Heart right ventricle (tissue), 16 donors: ENCODE measurements around the gene ACOT6. TPM values are rescaled to one million over a fixed set of nuclear protein-coding genes. Genes with fewer than 3 reads are reported as not detected.

Experiments used
- ATAC-seq, 8 donors: fragments of 200-7000 bp; cut with Tn5 transposase; one replicate each; pipeline ENCODE4 v1.9.1; 2020; ENCODE audit warnings: mild to moderate bottlenecking in 8 of 8, moderate library complexity in 8 of 8, moderate number of reproducible peaks in 1 of 8
- DNase-seq, 2 donors: peaks; one replicate each; pipeline ENCODE4 v3.0.0-alpha.2; 2020
- H3K27ac ChIP-seq, 10 donors: fragments of 200-600 bp; sonication (generic) in 2 of 10; one replicate each; pipeline versions ENCODE4 v1.5.0 to v1.8.0; 2020 to 2022; ENCODE audit warnings: mild to moderate bottlenecking in 3 of 10
- H3K27me3 ChIP-seq, 7 donors: fragments of 200-600 bp; one replicate each; pipeline ENCODE4 v1.8.0; 2021 to 2022; ENCODE audit warnings: mild to moderate bottlenecking in 2 of 7
- H3K36me3 ChIP-seq, 9 donors: fragments of 200-600 bp; sonication (generic) in 1 of 9; one replicate each; pipeline versions ENCODE4 v1.5.0 to v1.8.0; 2020 to 2022; ENCODE audit warnings: mild to moderate bottlenecking in 2 of 9
- H3K4me1 ChIP-seq, 9 donors: fragments of 200-600 bp; sonication (generic) in 1 of 9; one replicate each; pipeline versions ENCODE4 v1.5.0 to v1.8.0; 2020 to 2022; ENCODE audit warnings: mild to moderate bottlenecking in 4 of 9
- H3K4me3 ChIP-seq, 10 donors: fragments of 200-600 bp; sonication (generic) in 2 of 10; one replicate each; pipeline versions ENCODE4 v1.5.0 to v1.8.0; 2020 to 2022; ENCODE audit warnings: mild to moderate bottlenecking in 7 of 10, moderate library complexity in 2 of 10
- H3K9me3 ChIP-seq, 11 donors: fragments of 200-600 bp in 10 of 11; sonication (generic) in 2 of 11; one replicate each; pipeline versions ENCODE4 v1.5.0 to v1.8.0; 2013 to 2022; ENCODE audit warnings: mild to moderate bottlenecking in 2 of 11, control low read depth in 1 of 11, moderate library complexity in 1 of 11
- WGBS, 2 donors: extraction: QIAGEN DNeasy Blood & Tissue Kit; methylation state at CpG; one replicate each; pipeline ENCODE4 v1.1.7; 2013; ENCODE audit warnings: inconsistent platforms in 1 of 2; 5-methylcytosine and 5-hydroxymethylcytosine counted together
- intact Hi-C, 10 donors: fragments of 100-400 bp; cut with DNase I; formaldehyde crosslinking; loops; one replicate each; pipeline versions ENCODE4 v1.11.1 to v1.14.2; 2022
- polyA plus RNA-seq, 2 donors: library from polyadenylated mRNA; stranded (reverse); fragments of 200-250 nt; gene quantifications; one replicate each; pipeline ENCODE4 v1.2.3, GENCODE V29; 2013
- total RNA-seq, 10 donors: library from RNA; stranded (reverse); fragmentation: NEBNext Ultra II Directional in 3 of 10; extraction: Animal tissue kit (Norgen Biotek cat#: 25700) in 3 of 10; gene quantifications; one replicate each; pipeline versions ENCODE4 v1.2.1 to v1.2.4, GENCODE V29; 2021 to 2023
- TF ChIP-seq, protein P1 (sequence below), 9 donors: fragments of 200-600 bp; sonication (generic) in 2 of 9; IDR thresholded peaks; one replicate each; pipeline versions ENCODE4 v1.5.0 to v1.8.0; 2021 to 2022; ENCODE audit warnings: antibody characterized with exemption in 9 of 9, mild to moderate bottlenecking in 5 of 9, moderate library complexity in 1 of 9
- donor health status: Arrhythmogenic right ventricular cardiomyopathy.
- donor health status: ischemic (EF 13 %, LVEDD 7.1; RV severe dilation, severe dysfunction).
- donor health status: healthy with polysubstance abuse.
- donor health status: DM: no; HTN: yes; CAD: no.
- donor health status: DM: no; HTN: no; CAD: no.
- donor health status: ischemic (EF 25% LVEDD 6.9; RV normal size, moderate dysfunction).
- donor health status: ischemic (EF 25% LVEDD 5.7; RV mildly dilated, moderate dysfunction).
- donor health status: healthy.
- donor health status: DM: yes; HTN: yes; CAD: no.
- donor health status: Ischemic cardiomyopathy.
- donor health status: ischemic (EF 35%, LVEDD 5.7; RV mildly dilated, moderate dysfunction).
- donor health status: nonischemic (EF 11% LVEDD 7.7; RV severe dilation, severe dysfunction).
- donor health status: DM: yes; HTN: yes; CAD: no.
- donor health status: PGD.
- donor health status: ischemic (EF 29% LVEDD 5.4; RV normal size, mild dysfunction).
- donor health status: nonischemic (EF 23%, LVEDD 6.1; RV moderate dilation, normal function).

ACOT6 gene
- total and polyA plus RNA-seq, 12 donors, result not detected

DNA sequence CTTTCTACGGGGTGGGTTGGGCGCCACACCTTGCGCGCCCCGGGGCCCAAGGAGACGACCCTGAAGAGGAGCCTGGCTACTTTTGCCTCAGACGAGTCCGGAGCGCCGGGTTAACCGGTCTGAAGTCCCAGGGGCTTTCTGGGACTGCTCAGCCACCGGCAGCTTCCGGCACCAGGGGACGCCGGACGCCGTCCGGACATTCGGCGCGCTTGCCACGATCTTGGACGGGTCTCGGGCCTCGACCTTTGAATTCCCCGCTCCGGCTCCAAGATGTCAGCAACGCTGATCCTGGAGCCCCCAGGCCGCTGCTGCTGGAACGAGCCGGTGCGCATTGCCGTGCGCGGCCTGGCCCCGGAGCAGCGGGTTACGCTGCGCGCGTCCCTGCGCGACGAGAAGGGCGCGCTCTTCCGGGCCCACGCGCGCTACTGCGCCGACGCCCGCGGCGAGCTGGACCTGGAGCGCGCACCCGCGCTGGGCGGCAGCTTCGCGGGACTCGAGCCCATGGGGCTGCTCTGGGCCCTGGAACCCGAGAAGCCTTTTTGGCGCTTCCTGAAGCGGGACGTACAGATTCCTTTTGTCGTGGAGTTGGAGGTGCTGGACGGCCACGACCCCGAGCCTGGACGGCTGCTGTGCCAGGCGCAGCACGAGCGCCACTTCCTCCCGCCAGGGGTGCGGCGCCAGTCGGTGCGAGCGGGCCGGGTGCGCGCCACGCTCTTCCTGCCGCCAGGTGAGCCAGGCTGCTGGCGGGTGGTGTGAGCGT lies 20.4 kb upstream of the ACOT6 start, which contains the start of gene ACOT4:
ACOT4 (plus strand) TSS at position 184 of the 760 bp plus-strand sequence; CDS start at position 271, 87 bp downstream.
- WGBS, 2 donors, result 2 to 3% methylated on average over 89 of the region's 89 CpGs
- H3K27me3 ChIP-seq, result no peaks in the 10 kb centered on the region
- TF ChIP-seq, protein P1, sequence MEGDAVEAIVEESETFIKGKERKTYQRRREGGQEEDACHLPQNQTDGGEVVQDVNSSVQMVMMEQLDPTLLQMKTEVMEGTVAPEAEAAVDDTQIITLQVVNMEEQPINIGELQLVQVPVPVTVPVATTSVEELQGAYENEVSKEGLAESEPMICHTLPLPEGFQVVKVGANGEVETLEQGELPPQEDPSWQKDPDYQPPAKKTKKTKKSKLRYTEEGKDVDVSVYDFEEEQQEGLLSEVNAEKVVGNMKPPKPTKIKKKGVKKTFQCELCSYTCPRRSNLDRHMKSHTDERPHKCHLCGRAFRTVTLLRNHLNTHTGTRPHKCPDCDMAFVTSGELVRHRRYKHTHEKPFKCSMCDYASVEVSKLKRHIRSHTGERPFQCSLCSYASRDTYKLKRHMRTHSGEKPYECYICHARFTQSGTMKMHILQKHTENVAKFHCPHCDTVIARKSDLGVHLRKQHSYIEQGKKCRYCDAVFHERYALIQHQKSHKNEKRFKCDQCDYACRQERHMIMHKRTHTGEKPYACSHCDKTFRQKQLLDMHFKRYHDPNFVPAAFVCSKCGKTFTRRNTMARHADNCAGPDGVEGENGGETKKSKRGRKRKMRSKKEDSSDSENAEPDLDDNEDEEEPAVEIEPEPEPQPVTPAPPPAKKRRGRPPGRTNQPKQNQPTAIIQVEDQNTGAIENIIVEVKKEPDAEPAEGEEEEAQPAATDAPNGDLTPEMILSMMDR (IDR thresholded peaks at IDR 0.05), result peak in 1 of 9 donors; percentile 15
- H3K27ac ChIP-seq, result peak within 1 kb of the TSS in 5 of 10 donors; percentile 7 to 45 (median 14)
- no peaks in the 10 kb centered on the region for H3K9me3 ChIP-seq
- peak in 1 of 2 donors; percentile 26 for DNase-seq
- H3K4me3 ChIP-seq, result peak within 1 kb of the TSS; percentile 28 to 74 (median 68)
- no peaks in the 10 kb centered on the region for H3K36me3 ChIP-seq
- peak; percentile 72 to 93 (median 86) for ATAC-seq
- peaks cover 0 to 9% (median 3%) of the 10 kb centered on the region in 9 donors for H3K4me1 ChIP-seq
- intact Hi-C loops, result loop anchor here in 1 of 10 donors (5.0 kb wide), 1 partner anchor 1005 kb away; no protein-coding TSS in a partner anchor

DNA sequence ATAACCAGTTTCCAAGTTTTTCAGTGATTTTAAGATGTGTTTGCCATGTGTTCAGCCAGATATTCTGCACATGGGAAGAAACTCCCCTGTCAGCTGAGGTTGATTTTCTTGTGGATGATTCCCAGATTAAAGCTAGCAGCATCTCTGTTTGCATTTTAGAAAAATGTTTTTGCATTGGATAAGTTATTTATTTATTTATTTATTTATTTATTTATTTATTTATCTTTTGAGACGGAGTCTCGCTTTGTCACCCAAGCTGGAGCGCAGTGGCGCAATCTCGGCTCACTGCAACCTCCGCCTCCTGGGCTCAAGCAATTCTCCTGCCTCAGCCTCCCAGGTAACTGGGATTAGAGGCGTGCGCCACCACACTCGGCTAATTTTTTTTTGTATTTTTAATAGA lies 17.8 kb upstream of the ACOT6 start:
- H3K4me1 ChIP-seq, result peaks cover 0 to 9% (median 3%) of the 10 kb centered on the region in 9 donors
- 93 to 99% methylated on average over 9 of the region's 9 CpGs for whole genome bisulfite sequencing, 2 donors
- H3K27me3 ChIP-seq, result no peaks in the 10 kb centered on the region
- H3K4me3 ChIP-seq, result no peak overlapping the region
- H3K9me3 ChIP-seq, result no peaks in the 10 kb centered on the region
- TF ChIP-seq, protein P1 (IDR thresholded peaks at IDR 0.05), result no peak
- ATAC-seq (no peak), DNase-seq (no peak)
- intact Hi-C loops, result loop anchor here in 1 of 10 donors (5.0 kb wide), 1 partner anchor 1007 kb away; no protein-coding TSS in a partner anchor
- no peak overlapping the region for H3K27ac ChIP-seq
- no peaks in the 10 kb centered on the region for H3K36me3 ChIP-seq

DNA sequence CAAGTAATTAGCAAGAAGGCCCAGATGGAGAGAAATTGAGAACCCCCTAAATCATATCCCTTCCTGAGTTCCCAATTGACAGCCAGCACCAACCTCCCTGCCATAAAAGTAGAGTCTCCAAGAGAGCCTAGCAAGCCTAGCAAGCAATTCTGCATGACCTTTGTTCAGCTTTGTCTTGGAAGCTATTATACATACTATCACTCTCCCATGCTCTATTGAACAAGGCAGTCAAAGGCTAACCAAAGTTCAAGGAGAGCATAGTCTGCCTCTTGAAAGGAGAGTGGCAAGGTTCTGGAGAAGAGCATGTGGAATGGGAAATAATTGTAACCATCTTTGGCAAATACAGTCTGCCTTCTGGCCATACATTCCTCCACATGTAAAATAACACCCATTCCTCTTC lies 12.8 kb upstream of the ACOT6 start:
- H3K4me1 ChIP-seq, result no peaks in the 10 kb centered on the region
- DNase-seq (no peak), ATAC-seq (no peak)
- H3K27ac ChIP-seq, result no peak overlapping the region
- intact Hi-C loops, result no loop called here
- H3K27me3 ChIP-seq, result no peaks in the 10 kb centered on the region
- no peak overlapping the region for H3K4me3 ChIP-seq
- H3K9me3 ChIP-seq, result no peaks in the 10 kb centered on the region
- H3K36me3 ChIP-seq, result no peaks in the 10 kb centered on the region
- TF ChIP-seq, protein P1 (IDR thresholded peaks at IDR 0.05), result no peak

DNA sequence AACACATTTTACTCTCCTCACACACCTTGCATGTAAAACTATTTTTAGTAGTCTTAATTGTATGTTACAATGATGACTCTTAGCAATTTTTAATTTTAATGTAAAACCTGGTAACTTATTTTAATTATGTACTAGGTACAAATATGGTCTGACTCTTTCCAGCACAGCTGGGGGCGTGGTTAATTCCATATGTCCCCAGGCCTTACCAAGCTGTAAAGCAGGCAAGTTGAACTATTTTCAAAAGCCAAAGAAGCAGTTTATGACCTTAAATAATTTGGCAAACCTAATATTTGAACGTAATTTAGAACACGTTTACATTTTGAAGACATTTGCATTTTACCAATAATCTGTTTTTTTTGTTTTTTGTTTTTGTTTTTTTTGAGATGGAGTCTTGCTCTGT lies 9.3 kb upstream of the ACOT6 start:
- Histone ChIP-seq H3K27me3 (no peaks in the 10 kb centered on the region), H3K4me3 (no peak overlapping the region), H3K4me1 (no peaks in the 10 kb centered on the region), H3K9me3 (no peaks in the 10 kb centered on the region), H3K27ac (no peak overlapping the region), H3K36me3 (no peaks in the 10 kb centered on the region)
- TF ChIP-seq, protein P1 (IDR thresholded peaks at IDR 0.05), result no peak
- DNase-seq (no peak), ATAC-seq (no peak)
- intact Hi-C loops, result no loop called here
- WGBS, 2 donors, result 89% methylated on average over 3 of the region's 3 CpGs
